H9 (cell line): ENCODE measurements around the gene RBFOX1. TPM values are rescaled to one million over a fixed set of nuclear protein-coding genes. Genes with fewer than 3 reads are reported as not detected.

Experiments
- DNase-seq: peaks from one replicate; pipeline ENCODE4 v3.0.0-alpha.2; 2017
- H2AFZ ChIP-seq: one replicate; pipeline ENCODE4 v1.6.1; 2013; ENCODE audit warnings: mild to moderate bottlenecking, low read length, control low read depth, moderate library complexity
- H2AK5ac ChIP-seq: 2 replicates; pipeline ENCODE4 v1.6.1; 2013; ENCODE audit warnings: low read length, control low read depth, mixed read lengths; ENCODE audit not compliant: insufficient read length
- H2BK120ac ChIP-seq: one replicate; pipeline ENCODE4 v1.6.1; 2013; ENCODE audit warnings: low read depth, mild to moderate bottlenecking, low read length, control low read depth, inconsistent platforms; ENCODE audit not compliant: poor library complexity, severe bottlenecking
- H2BK12ac ChIP-seq: 2 replicates; pipeline ENCODE4 v1.6.1; 2013; ENCODE audit warnings: low read length, control low read depth, mixed read lengths, low read depth; ENCODE audit not compliant: insufficient read length
- H2BK15ac ChIP-seq: 2 replicates; pipeline ENCODE4 v1.6.1; 2013; ENCODE audit warnings: low read depth, low read length, control low read depth
- H2BK20ac ChIP-seq: one replicate; pipeline ENCODE4 v1.6.1; 2013; ENCODE audit warnings: low read depth, mild to moderate bottlenecking, low read length, control low read depth, inconsistent platforms; ENCODE audit not compliant: poor library complexity, severe bottlenecking
- H2BK5ac ChIP-seq: 2 replicates; pipeline ENCODE4 v1.6.1; 2013; ENCODE audit warnings: low read length, control low read depth, mixed read lengths; ENCODE audit not compliant: insufficient read length
- H3K14ac ChIP-seq: 2 replicates; pipeline ENCODE4 v1.6.1; 2013; ENCODE audit warnings: low read length, control low read depth; ENCODE audit not compliant: insufficient read depth
- H3K18ac ChIP-seq: 2 replicates; pipeline ENCODE4 v1.6.1; 2013; ENCODE audit warnings: low read depth, mild to moderate bottlenecking, mixed read lengths, low read length, control low read depth; ENCODE audit not compliant: insufficient read length
- H3K23ac ChIP-seq: 2 replicates; pipeline ENCODE4 v1.6.1; 2013; ENCODE audit warnings: low read length, control low read depth, mixed read lengths, low read depth; ENCODE audit not compliant: insufficient read length
- H3K23me2 ChIP-seq: 2 replicates; pipeline ENCODE4 v1.6.1; 2013; ENCODE audit warnings: low read depth, mild to moderate bottlenecking, mixed read lengths, low read length, control low read depth; ENCODE audit not compliant: insufficient read length, poor library complexity, severe bottlenecking
- H3K27ac ChIP-seq: 2 replicates; pipeline ENCODE4 v1.5.1; 2013; ENCODE audit warnings: low read length, control low read depth, mixed read lengths, low read depth; ENCODE audit not compliant: insufficient read length
- H3K27me3 ChIP-seq: 2 replicates; pipeline ENCODE4 v1.6.1; 2013; ENCODE audit warnings: low read length, control low read depth, inconsistent platforms; ENCODE audit not compliant: insufficient read depth
- H3K4ac ChIP-seq: 2 replicates; pipeline ENCODE4 v1.6.1; 2013; ENCODE audit warnings: low read depth, mild to moderate bottlenecking, control low read depth, inconsistent platforms, low read length, moderate library complexity
- H3K4me1 ChIP-seq: 2 replicates; pipeline ENCODE4 v1.6.1; 2013; ENCODE audit warnings: low read length, control low read depth, inconsistent platforms; ENCODE audit not compliant: insufficient read depth
- H3K4me2 ChIP-seq: 2 replicates; pipeline ENCODE4 v1.6.1; 2013; ENCODE audit warnings: low read length, control low read depth, mixed read lengths; ENCODE audit not compliant: insufficient read length, insufficient read depth
- H3K56ac ChIP-seq: 2 replicates; pipeline ENCODE4 v1.6.1; 2013; ENCODE audit warnings: low read depth, mild to moderate bottlenecking, mixed read lengths, low read length, control low read depth; ENCODE audit not compliant: insufficient read length
- H3K79me1 ChIP-seq: 2 replicates; pipeline ENCODE4 v1.6.1; 2013; ENCODE audit warnings: low read depth, mild to moderate bottlenecking, moderate library complexity, low read length, control low read depth, inconsistent platforms; ENCODE audit not compliant: insufficient read depth, poor library complexity, severe bottlenecking
- H3K79me2 ChIP-seq: 2 replicates; pipeline ENCODE4 v1.6.1; 2013; ENCODE audit warnings: low read length, control low read depth, inconsistent platforms; ENCODE audit not compliant: insufficient read depth
- H3K9ac ChIP-seq: 2 replicates; pipeline ENCODE4 v1.6.1; 2013; ENCODE audit warnings: low read length, control low read depth, mixed read lengths; ENCODE audit not compliant: insufficient read length; ENCODE audit errors: extremely low read depth
- H3K9me3 ChIP-seq: one replicate; pipeline ENCODE4 v1.6.1; 2013; ENCODE audit warnings: low read depth, low read length, inconsistent platforms; ENCODE audit not compliant: control insufficient read depth
- H3T11ph ChIP-seq: one replicate; pipeline ENCODE4 v1.6.1; 2013; ENCODE audit warnings: mild to moderate bottlenecking, low read length, control low read depth, inconsistent platforms
- H4K20me1 ChIP-seq: one replicate; pipeline ENCODE4 v1.6.1; 2013; ENCODE audit not compliant: control insufficient read depth, insufficient read length, insufficient read depth
- H4K5ac ChIP-seq: 2 replicates; pipeline ENCODE4 v1.6.1; 2013; ENCODE audit warnings: low read depth, mild to moderate bottlenecking, mixed read lengths, low read length, control low read depth; ENCODE audit not compliant: insufficient read length
- H4K8ac ChIP-seq: replicated peaks from 2 replicates; pipeline ENCODE4 v1.6.1; 2013; ENCODE audit warnings: low read length, control low read depth, mixed read lengths, low read depth; ENCODE audit not compliant: insufficient read length
- H4K91ac ChIP-seq: 2 replicates; pipeline ENCODE4 v1.6.1; 2013; ENCODE audit warnings: low read depth, mild to moderate bottlenecking, moderate library complexity, mixed read lengths, low read length, control low read depth; ENCODE audit not compliant: insufficient read length
- H3K27ac Mint-ChIP-seq, 3 experiments: 2 replicates in 2 of 3; 3 replicates in 1 of 3; pipeline ENCODE4 v1.8.0; 2020 to 2021; ENCODE audit warnings: mixed read lengths in 3 of 3, mild to moderate bottlenecking in 1 of 3, moderate library complexity in 1 of 3
- H3K27me3 Mint-ChIP-seq: 2 replicates; pipeline ENCODE4 v1.8.0; 2021; ENCODE audit warnings: low read depth, mild to moderate bottlenecking, moderate library complexity, mixed read lengths
- H3K36me3 Mint-ChIP-seq, 3 experiments: 2 replicates in 2 of 3; 3 replicates in 1 of 3; pipeline ENCODE4 v1.8.0; 2020 to 2021; ENCODE audit warnings: low read depth in 3 of 3, mixed read lengths in 3 of 3; ENCODE audit not compliant: insufficient read depth in 1 of 3
- H3K4me1 Mint-ChIP-seq, 2 experiments: 2 replicates each; pipeline ENCODE4 v1.8.0; 2020; ENCODE audit warnings: mixed read lengths in 2 of 2
- H3K4me3 Mint-ChIP-seq, 2 experiments: 2 replicates in 1 of 2; 3 replicates in 1 of 2; pipeline ENCODE4 v1.8.0; 2020 to 2021; ENCODE audit warnings: mild to moderate bottlenecking in 2 of 2, mixed read lengths in 2 of 2, moderate library complexity in 1 of 2
- H3K9me3 Mint-ChIP-seq, 2 experiments: 2 replicates in 1 of 2; 3 replicates in 1 of 2; pipeline ENCODE4 v1.8.0; 2020; ENCODE audit warnings: mild to moderate bottlenecking in 2 of 2, mixed read lengths in 2 of 2, moderate library complexity in 1 of 2
- WGBS: extraction: QIAGEN DNeasy Blood & Tissue Kit; methylation state at CpG from one replicate; pipeline ENCODE4 v1.1.7; 2013; ENCODE audit warnings: missing lambda C conversion rate, low lambda C conversion rate, mixed read lengths; ENCODE audit not compliant: insufficient read length; ENCODE audit errors: extremely low coverage; 5-methylcytosine and 5-hydroxymethylcytosine counted together
- total RNA-seq: library from RNA; stranded (reverse); gene quantifications from 2 replicates; pipeline ENCODE4 v1.2.1, GENCODE V29; 2021
- TF ChIP-seq, protein P1 (sequence below): fragments of 200-600 bp; sonication (generic); conservative IDR thresholded peaks from 3 replicates; pipeline ENCODE4 v1.8.0; 2021; ENCODE audit warnings: antibody characterized with exemption, mild to moderate bottlenecking

Gene RBFOX1
- total RNA-seq, 1 experiment from 2014 or later, result 2.0 TPM

DNA sequence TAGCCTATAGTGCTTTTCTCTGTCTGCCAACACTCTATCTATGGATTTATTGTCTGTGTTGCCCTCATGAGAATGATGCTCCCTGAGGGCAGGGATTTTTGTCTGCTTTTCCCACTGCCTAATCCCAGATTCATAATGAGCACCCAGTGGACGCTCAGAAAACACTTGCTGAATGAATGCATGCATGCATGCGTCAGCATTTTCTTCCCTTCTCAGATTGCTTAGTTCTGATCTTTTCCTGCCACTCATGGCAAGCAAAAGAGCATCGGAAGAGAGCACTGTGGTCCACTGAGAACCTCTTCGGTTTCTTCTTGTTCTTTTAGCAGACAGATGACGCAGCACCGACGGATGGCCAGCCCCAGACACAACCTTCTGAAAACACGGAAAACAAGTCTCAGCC lies 246.8 kb downstream of the RBFOX1 start:
- no peaks in the 10 kb centered on the region for H3K79me2 ChIP-seq
- H3K4ac ChIP-seq, result no peak overlapping the region
- H2AK5ac ChIP-seq, result no peak overlapping the region
- no peak overlapping the region for H3K14ac ChIP-seq
- no peak overlapping the region for H3K18ac ChIP-seq
- H3K4me1 ChIP-seq, result no peaks in the 10 kb centered on the region
- H4K8ac ChIP-seq, result no peak overlapping the region
- no peak overlapping the region; a peak in 1 of 7 replicates for H3K27ac Mint-ChIP-seq
- H2AFZ ChIP-seq, result no peak overlapping the region
- H3K36me3 Mint-ChIP-seq, result no peaks in the 10 kb centered on the region
- no peaks in the 10 kb centered on the region for H3K9me3 ChIP-seq
- H3K79me1 ChIP-seq, result no peaks in the 10 kb centered on the region
- no peak overlapping the region for H3K9ac ChIP-seq
- no peak overlapping the region for H3K27ac ChIP-seq
- H3K23ac ChIP-seq, result no peak overlapping the region
- no peaks in the 10 kb centered on the region for H3K27me3 ChIP-seq
- H2BK120ac ChIP-seq, result no peak overlapping the region
- no peak overlapping the region for H3K4me3 Mint-ChIP-seq
- H2BK15ac ChIP-seq, result no peak overlapping the region
- H4K91ac ChIP-seq, result no peak overlapping the region
- no peak overlapping the region for H2BK20ac ChIP-seq
- H3K4me1 Mint-ChIP-seq, result no peaks in the 10 kb centered on the region; a peak in 1 of 4 replicates
- no peak overlapping the region for H4K5ac ChIP-seq
- no CpG with 5 or more reads among the region's 8 CpGs for WGBS
- H3K23me2 ChIP-seq, result no peaks in the 10 kb centered on the region
- no peak overlapping the region for H3K56ac ChIP-seq
- H3K9me3 Mint-ChIP-seq, result no peaks in the 10 kb centered on the region
- H4K20me1 ChIP-seq, result no peaks in the 10 kb centered on the region
- TF ChIP-seq, protein P1, sequence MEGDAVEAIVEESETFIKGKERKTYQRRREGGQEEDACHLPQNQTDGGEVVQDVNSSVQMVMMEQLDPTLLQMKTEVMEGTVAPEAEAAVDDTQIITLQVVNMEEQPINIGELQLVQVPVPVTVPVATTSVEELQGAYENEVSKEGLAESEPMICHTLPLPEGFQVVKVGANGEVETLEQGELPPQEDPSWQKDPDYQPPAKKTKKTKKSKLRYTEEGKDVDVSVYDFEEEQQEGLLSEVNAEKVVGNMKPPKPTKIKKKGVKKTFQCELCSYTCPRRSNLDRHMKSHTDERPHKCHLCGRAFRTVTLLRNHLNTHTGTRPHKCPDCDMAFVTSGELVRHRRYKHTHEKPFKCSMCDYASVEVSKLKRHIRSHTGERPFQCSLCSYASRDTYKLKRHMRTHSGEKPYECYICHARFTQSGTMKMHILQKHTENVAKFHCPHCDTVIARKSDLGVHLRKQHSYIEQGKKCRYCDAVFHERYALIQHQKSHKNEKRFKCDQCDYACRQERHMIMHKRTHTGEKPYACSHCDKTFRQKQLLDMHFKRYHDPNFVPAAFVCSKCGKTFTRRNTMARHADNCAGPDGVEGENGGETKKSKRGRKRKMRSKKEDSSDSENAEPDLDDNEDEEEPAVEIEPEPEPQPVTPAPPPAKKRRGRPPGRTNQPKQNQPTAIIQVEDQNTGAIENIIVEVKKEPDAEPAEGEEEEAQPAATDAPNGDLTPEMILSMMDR, result no peak
- H3T11ph ChIP-seq, result no peak overlapping the region
- peaks cover 3% of the 10 kb centered on the region; the same call in 1 of the 2 replicates for H3K27me3 Mint-ChIP-seq
- no peak overlapping the region for H3K4me2 ChIP-seq
- H2BK5ac ChIP-seq, result no peak overlapping the region
- no peak for DNase-seq
- H2BK12ac ChIP-seq, result no peak overlapping the region
